ENCODE measurements around the gene COX4I1.

The COX4I1 gene

DNA sequence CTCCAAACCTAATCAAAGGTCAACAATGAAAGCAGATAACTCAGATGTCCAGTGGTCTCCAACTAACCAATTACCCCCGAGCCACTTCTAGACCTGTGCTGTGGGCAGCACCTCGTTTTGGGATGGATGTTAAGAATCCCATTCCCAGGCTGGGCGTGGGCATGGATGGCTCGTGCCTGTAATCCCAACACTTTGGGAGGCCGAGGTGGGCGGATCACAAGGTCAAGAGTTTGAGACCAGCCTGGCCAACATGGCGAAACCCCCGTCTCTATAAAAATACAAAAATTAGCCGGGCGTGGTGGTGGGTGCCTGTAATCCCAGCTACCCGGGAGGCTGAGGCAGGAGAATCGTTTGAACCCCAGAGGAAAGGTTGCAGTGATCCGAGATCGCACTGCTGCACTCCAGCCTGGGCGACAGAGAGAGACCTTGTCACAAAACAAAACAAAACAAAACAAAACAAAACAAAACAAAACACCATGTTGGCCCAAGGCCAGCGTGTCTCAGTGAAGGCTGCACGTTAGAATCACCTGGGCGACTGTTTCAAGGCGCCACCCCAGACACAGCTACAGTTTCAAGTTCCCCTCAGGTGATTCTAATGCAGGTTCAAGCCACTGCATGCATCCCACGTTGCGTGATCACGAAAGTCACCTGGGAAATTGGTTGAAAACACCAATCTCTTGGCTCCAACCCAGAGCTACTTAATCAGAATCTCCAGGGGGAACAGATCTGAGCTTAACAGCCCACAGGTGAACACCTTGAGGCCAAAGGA, 21.3 kb downstream of the COX4I1 start:
- Histone ChIP-seq H3K4me1 (ENCODE audit: control insufficient read depth, insufficient read depth, low read length) (peaks cover 11% of the 10 kb centered on the region), H3K9ac (ENCODE audit: low read length) (no peak overlapping the region), H3K27me3 (ENCODE audit: control insufficient read depth, insufficient read depth, low read length) (peaks cover 13% of the 10 kb centered on the region)

GRCh38 chr16:85821390-85822135, 22.1 kb downstream of the COX4I1 start:
- peaks cover 11% of the 10 kb centered on the region for H3K4me1 ChIP-seq (ENCODE audit: control insufficient read depth, insufficient read depth, low read length)
- no peaks in the 10 kb centered on the region for H3K9me3 ChIP-seq (ENCODE audit: control insufficient read depth, low read length)
- H3K36me3 ChIP-seq (ENCODE audit: control insufficient read depth, insufficient read depth, low read length), result no peaks in the 10 kb centered on the region
- H3K4me3 ChIP-seq (ENCODE audit: low read length), result no peak overlapping the region
- peaks cover 13% of the 10 kb centered on the region for H3K27me3 ChIP-seq (ENCODE audit: control insufficient read depth, insufficient read depth, low read length)
- no peak overlapping the region for H3K9ac ChIP-seq (ENCODE audit: low read length)

More for the DNA sequence above, 21.3 kb downstream of the COX4I1 start:
- Histone ChIP-seq H3K4me3 (ENCODE audit: low read length) (no peak overlapping the region), H3K9me3 (ENCODE audit: control insufficient read depth, low read length) (no peaks in the 10 kb centered on the region), H3K36me3 (ENCODE audit: control insufficient read depth, insufficient read depth, low read length) (no peaks in the 10 kb centered on the region)

GRCh38 chr16:85822145-85822544, 22.6 kb downstream of the COX4I1 start:
- peaks cover 13% of the 10 kb centered on the region for H3K27me3 ChIP-seq (ENCODE audit: control insufficient read depth, insufficient read depth, low read length)
- H3K4me1 ChIP-seq (ENCODE audit: control insufficient read depth, insufficient read depth, low read length), result peaks cover 11% of the 10 kb centered on the region
- H3K9me3 ChIP-seq (ENCODE audit: control insufficient read depth, low read length), result no peaks in the 10 kb centered on the region
- H3K4me3 ChIP-seq (ENCODE audit: low read length), result no peak overlapping the region
- no peaks in the 10 kb centered on the region for H3K36me3 ChIP-seq (ENCODE audit: control insufficient read depth, insufficient read depth, low read length)
- H3K9ac ChIP-seq (ENCODE audit: low read length), result no peak overlapping the region

- no peaks in the 10 kb centered on the region for H3K36me3 ChIP-seq (ENCODE audit: control insufficient read depth, insufficient read depth, low read length)
- H3K4me3 ChIP-seq (ENCODE audit: low read length), result no peak overlapping the region
- peaks cover 13% of the 10 kb centered on the region for H3K27me3 ChIP-seq (ENCODE audit: control insufficient read depth, insufficient read depth, low read length)
- peaks cover 11% of the 10 kb centered on the region for H3K4me1 ChIP-seq (ENCODE audit: control insufficient read depth, insufficient read depth, low read length)
- no peaks in the 10 kb centered on the region for H3K9me3 ChIP-seq (ENCODE audit: control insufficient read depth, low read length)
- H3K9ac ChIP-seq (ENCODE audit: low read length), result no peak overlapping the region
Observed at GRCh38 chr16:85823328-85823920, 23.9 kb downstream of the COX4I1 start.

- Histone ChIP-seq H3K9me3 (ENCODE audit: control insufficient read depth, low read length) (no peaks in the 10 kb centered on the region), H3K9ac (ENCODE audit: low read length) (no peak overlapping the region), H3K27me3 (ENCODE audit: control insufficient read depth, insufficient read depth, low read length) (peaks cover 13% of the 10 kb centered on the region), H3K4me1 (ENCODE audit: control insufficient read depth, insufficient read depth, low read length) (peaks cover 11% of the 10 kb centered on the region), H3K4me3 (ENCODE audit: low read length) (no peak overlapping the region), H3K36me3 (ENCODE audit: control insufficient read depth, insufficient read depth, low read length) (no peaks in the 10 kb centered on the region)
Observed at GRCh38 chr16:85824161-85825135, 25.0 kb downstream of the COX4I1 start.

DNA sequence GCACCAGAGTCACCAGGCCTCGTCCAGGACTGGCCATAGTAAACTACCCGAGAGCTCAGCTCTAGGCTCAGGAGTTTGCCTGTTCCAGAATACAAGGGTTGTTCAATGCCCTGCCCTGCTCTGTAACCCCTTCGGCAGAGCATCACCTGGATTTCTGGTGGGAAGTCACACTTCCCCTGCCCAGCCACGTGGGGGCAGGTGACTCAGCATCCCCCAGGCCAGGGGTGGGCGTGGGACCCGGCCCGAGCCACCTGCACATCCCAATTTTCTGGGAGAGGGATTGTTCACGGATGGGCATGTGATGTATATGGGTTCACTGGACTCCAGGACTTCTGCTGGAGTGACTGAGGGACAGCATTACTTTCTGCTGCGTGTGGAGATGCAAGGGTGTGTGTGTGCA, 25.8 kb downstream of the COX4I1 start:
- peaks cover 11% of the 10 kb centered on the region for H3K27me3 ChIP-seq (ENCODE audit: control insufficient read depth, insufficient read depth, low read length)
- H3K4me1 ChIP-seq (ENCODE audit: control insufficient read depth, insufficient read depth, low read length), result peaks cover 11% of the 10 kb centered on the region
- no peaks in the 10 kb centered on the region for H3K9me3 ChIP-seq (ENCODE audit: control insufficient read depth, low read length)
- no peaks in the 10 kb centered on the region for H3K36me3 ChIP-seq (ENCODE audit: control insufficient read depth, insufficient read depth, low read length)
- H3K4me3 ChIP-seq (ENCODE audit: low read length), result no peak overlapping the region
- H3K9ac ChIP-seq (ENCODE audit: low read length), result no peak overlapping the region

GRCh38 chr16:85826686-85827247, 27.3 kb downstream of the COX4I1 start:
- Histone ChIP-seq H3K36me3 (ENCODE audit: control insufficient read depth, insufficient read depth, low read length) (no peaks in the 10 kb centered on the region), H3K4me1 (ENCODE audit: control insufficient read depth, insufficient read depth, low read length) (peaks cover 2% of the 10 kb centered on the region)

GRCh38 chr16:85828166-85828565, 28.7 kb downstream of the COX4I1 start:
- Histone ChIP-seq H3K4me3 (ENCODE audit: low read length) (no peak overlapping the region), H3K9me3 (ENCODE audit: control insufficient read depth, low read length) (no peaks in the 10 kb centered on the region), H3K9ac (ENCODE audit: low read length) (no peak overlapping the region), H3K27me3 (ENCODE audit: control insufficient read depth, insufficient read depth, low read length) (peaks cover 4% of the 10 kb centered on the region), H3K36me3 (ENCODE audit: control insufficient read depth, insufficient read depth, low read length) (no peaks in the 10 kb centered on the region), H3K4me1 (ENCODE audit: control insufficient read depth, insufficient read depth, low read length) (no peaks in the 10 kb centered on the region)

More at GRCh38 chr16:85826686-85827247, 27.3 kb downstream of the COX4I1 start:
- Histone ChIP-seq H3K9ac (ENCODE audit: low read length) (no peak overlapping the region), H3K27me3 (ENCODE audit: control insufficient read depth, insufficient read depth, low read length) (peaks cover 4% of the 10 kb centered on the region), H3K9me3 (ENCODE audit: control insufficient read depth, low read length) (no peaks in the 10 kb centered on the region), H3K4me3 (ENCODE audit: low read length) (no peak overlapping the region)

GRCh38 chr16:85829171-85829719, 29.8 kb downstream of the COX4I1 start:
- Histone ChIP-seq H3K9ac (ENCODE audit: low read length) (no peak overlapping the region), H3K36me3 (ENCODE audit: control insufficient read depth, insufficient read depth, low read length) (no peaks in the 10 kb centered on the region), H3K9me3 (ENCODE audit: control insufficient read depth, low read length) (no peaks in the 10 kb centered on the region), H3K27me3 (ENCODE audit: control insufficient read depth, insufficient read depth, low read length) (peaks cover 4% of the 10 kb centered on the region), H3K4me3 (ENCODE audit: low read length) (no peak overlapping the region), H3K4me1 (ENCODE audit: control insufficient read depth, insufficient read depth, low read length) (no peaks in the 10 kb centered on the region)

DNA sequence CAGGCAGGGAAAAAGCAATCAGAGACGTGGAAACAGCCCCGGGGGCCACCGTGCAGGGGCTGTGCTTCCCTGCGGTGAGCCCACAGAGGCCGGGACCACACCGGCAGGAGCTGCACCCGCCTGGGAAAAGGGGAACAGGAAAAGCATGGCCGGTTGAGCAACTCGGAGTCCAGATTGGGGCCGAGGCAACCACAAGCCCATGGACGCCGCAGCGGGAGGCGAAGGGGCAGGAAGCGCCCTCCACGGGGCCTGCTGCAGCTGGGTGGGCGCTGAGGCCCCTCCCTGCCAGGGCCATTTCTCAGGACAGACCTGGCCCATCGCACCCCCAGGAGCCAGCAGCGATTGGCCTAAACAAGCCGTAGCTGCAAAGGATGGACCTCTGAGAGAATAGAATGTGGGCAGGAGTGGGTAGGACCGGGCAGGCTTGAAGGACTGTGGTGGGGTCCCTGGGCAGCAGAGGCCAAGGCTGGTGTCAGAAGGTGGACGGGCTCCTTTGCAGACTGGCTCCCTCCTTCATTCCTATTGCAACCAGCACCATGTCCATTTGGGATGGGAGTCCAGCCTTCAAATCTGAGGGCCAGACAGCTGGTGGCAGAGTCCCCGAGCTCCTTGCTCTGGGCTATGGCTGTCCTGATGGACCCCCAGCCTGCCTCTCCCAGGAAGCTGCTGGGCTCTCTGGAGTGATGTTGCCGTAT, 30.4 kb downstream of the COX4I1 start:
- no peaks in the 10 kb centered on the region for H3K36me3 ChIP-seq (ENCODE audit: control insufficient read depth, insufficient read depth, low read length)
- no peaks in the 10 kb centered on the region for H3K4me1 ChIP-seq (ENCODE audit: control insufficient read depth, insufficient read depth, low read length)
- no peak overlapping the region for H3K4me3 ChIP-seq (ENCODE audit: low read length)
- H3K27me3 ChIP-seq (ENCODE audit: control insufficient read depth, insufficient read depth, low read length), result peaks cover 6% of the 10 kb centered on the region
- no peaks in the 10 kb centered on the region for H3K9me3 ChIP-seq (ENCODE audit: control insufficient read depth, low read length)
- no peak overlapping the region for H3K9ac ChIP-seq (ENCODE audit: low read length)

Data from mucosa of stomach (tissue), 1 donor.